ENCODE measurements around the gene FBXO48. TPM values are rescaled to one million over a fixed set of nuclear protein-coding genes. Genes with fewer than 3 reads are reported as not detected.
"Not testable (repeated sequence)": the region's sequence is repeated elsewhere in the genome, so short reads cannot be mapped to it uniquely, and the experiment has no call there.

FBXO48 gene
- total RNA-seq, 2 donors from 2014 or later: 1.5 to 2.1 TPM

- ATAC-seq: no peak
- intact Hi-C loops (cut with DNase I, micrococcal nuclease): loop anchor here in 1 of 2 donors (10.0 kb wide), 1 partner anchor 322 kb away; no protein-coding TSS in a partner anchor
- no peak for DNase-seq
These were observed 20.0 kb downstream of the FBXO48 start for GRCh38 chr2:68447118-68447517.

GRCh38 chr2:68446425-68446824 is 20.7 kb downstream of the FBXO48 start:
- ATAC-seq, DNase-seq: not testable (repeated sequence)
- intact Hi-C loops (cut with DNase I, micrococcal nuclease): loop anchor here in 1 of 2 donors (10.0 kb wide), 1 partner anchor 322 kb away; no protein-coding TSS in a partner anchor

- no peak for DNase-seq
- intact Hi-C loops (cut with DNase I, micrococcal nuclease): loop anchor here in 1 of 2 donors (5.0 to 10.0 kb wide), 2 partner anchors 80 to 317 kb away; no protein-coding TSS in a partner anchor
- ATAC-seq: no peak
These were observed 25.1 kb downstream of the FBXO48 start for GRCh38 chr2:68441994-68442322.

- intact Hi-C loops (cut with DNase I, micrococcal nuclease): loop anchor here in 1 of 2 donors (5.0 to 10.0 kb wide), 2 partner anchors 79 to 317 kb away; no protein-coding TSS in a partner anchor
- ATAC-seq (peak; percentile 83), DNase-seq (peak; percentile 71 to 80)
These were observed 25.7 kb downstream of the FBXO48 start for GRCh38 chr2:68441179-68441993.

- intact Hi-C loops (cut with DNase I, micrococcal nuclease): no loop called here
- DNase-seq (no peak), ATAC-seq (no peak)
These were observed 28.4 kb downstream of the FBXO48 start for GRCh38 chr2:68438455-68439303.

GRCh38 chr2:68436270-68436669 is 30.8 kb downstream of the FBXO48 start:
- ATAC-seq (no peak), DNase-seq (no peak)
- intact Hi-C loops (cut with DNase I, micrococcal nuclease): no loop called here

GRCh38 chr2:68435615-68436014 is 31.5 kb downstream of the FBXO48 start:
- intact Hi-C loops (cut with DNase I, micrococcal nuclease): no loop called here
- DNase-seq: no peak
- no peak for ATAC-seq

- intact Hi-C loops (cut with DNase I, micrococcal nuclease): no loop called here
- DNase-seq: no peak
- ATAC-seq: no peak
These were observed 32.1 kb downstream of the FBXO48 start for GRCh38 chr2:68434981-68435380.

- peak in 1 of 2 donors; percentile 30 for DNase-seq
- intact Hi-C loops (cut with DNase I, micrococcal nuclease): no loop called here
- ATAC-seq: peak; percentile 85
These were observed 34.1 kb downstream of the FBXO48 start for GRCh38 chr2:68432696-68433658.

GRCh38 chr2:68431316-68431972 is 35.6 kb downstream of the FBXO48 start:
- intact Hi-C loops (cut with DNase I, micrococcal nuclease): no loop called here
- DNase-seq (no peak), ATAC-seq (no peak)

GRCh38 chr2:68429311-68429826 is 37.7 kb downstream of the FBXO48 start:
- ATAC-seq (no peak), DNase-seq (no peak)
- intact Hi-C loops (cut with DNase I, micrococcal nuclease): no loop called here

GRCh38 chr2:68428746-68429145 is 38.3 kb downstream of the FBXO48 start:
- intact Hi-C loops (cut with DNase I, micrococcal nuclease): no loop called here
- ATAC-seq (no peak), DNase-seq (no peak)

GRCh38 chr2:68428126-68428525 is 39.0 kb downstream of the FBXO48 start:
- DNase-seq (no peak), ATAC-seq (no peak)
- intact Hi-C loops (cut with DNase I, micrococcal nuclease): no loop called here

- intact Hi-C loops (cut with DNase I, micrococcal nuclease): no loop called here
- no peak for DNase-seq
- no peak for ATAC-seq
These were observed 40.1 kb downstream of the FBXO48 start for GRCh38 chr2:68426848-68427579.

- intact Hi-C loops (cut with DNase I, micrococcal nuclease): no loop called here
- no peak for DNase-seq
- no peak for ATAC-seq
These were observed 40.6 kb downstream of the FBXO48 start for GRCh38 chr2:68426446-68426845.

GRCh38 chr2:68425503-68425902 is 41.6 kb downstream of the FBXO48 start:
- intact Hi-C loops (cut with DNase I, micrococcal nuclease): no loop called here
- no peak for ATAC-seq
- no peak for DNase-seq

GRCh38 chr2:68423966-68424650 is 43.0 kb downstream of the FBXO48 start:
- ATAC-seq: no peak

More at GRCh38 chr2:68423966-68424650, 43.0 kb downstream of the FBXO48 start:
- DNase-seq: no peak
- intact Hi-C loops (cut with DNase I, micrococcal nuclease): no loop called here

Data from left colon (tissue), 2 donors.